ENCODE measurements around the gene ATP9A.

Gene ATP9A

GRCh38 chr20:51710361-51710894 is 57.8 kb downstream of the ATP9A start:
- TF ChIP-seq, protein P1, sequence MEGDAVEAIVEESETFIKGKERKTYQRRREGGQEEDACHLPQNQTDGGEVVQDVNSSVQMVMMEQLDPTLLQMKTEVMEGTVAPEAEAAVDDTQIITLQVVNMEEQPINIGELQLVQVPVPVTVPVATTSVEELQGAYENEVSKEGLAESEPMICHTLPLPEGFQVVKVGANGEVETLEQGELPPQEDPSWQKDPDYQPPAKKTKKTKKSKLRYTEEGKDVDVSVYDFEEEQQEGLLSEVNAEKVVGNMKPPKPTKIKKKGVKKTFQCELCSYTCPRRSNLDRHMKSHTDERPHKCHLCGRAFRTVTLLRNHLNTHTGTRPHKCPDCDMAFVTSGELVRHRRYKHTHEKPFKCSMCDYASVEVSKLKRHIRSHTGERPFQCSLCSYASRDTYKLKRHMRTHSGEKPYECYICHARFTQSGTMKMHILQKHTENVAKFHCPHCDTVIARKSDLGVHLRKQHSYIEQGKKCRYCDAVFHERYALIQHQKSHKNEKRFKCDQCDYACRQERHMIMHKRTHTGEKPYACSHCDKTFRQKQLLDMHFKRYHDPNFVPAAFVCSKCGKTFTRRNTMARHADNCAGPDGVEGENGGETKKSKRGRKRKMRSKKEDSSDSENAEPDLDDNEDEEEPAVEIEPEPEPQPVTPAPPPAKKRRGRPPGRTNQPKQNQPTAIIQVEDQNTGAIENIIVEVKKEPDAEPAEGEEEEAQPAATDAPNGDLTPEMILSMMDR (IDR thresholded peaks at IDR 0.05; ENCODE audit: low read depth, low read length, missing control alignments) = no peak

DNA sequence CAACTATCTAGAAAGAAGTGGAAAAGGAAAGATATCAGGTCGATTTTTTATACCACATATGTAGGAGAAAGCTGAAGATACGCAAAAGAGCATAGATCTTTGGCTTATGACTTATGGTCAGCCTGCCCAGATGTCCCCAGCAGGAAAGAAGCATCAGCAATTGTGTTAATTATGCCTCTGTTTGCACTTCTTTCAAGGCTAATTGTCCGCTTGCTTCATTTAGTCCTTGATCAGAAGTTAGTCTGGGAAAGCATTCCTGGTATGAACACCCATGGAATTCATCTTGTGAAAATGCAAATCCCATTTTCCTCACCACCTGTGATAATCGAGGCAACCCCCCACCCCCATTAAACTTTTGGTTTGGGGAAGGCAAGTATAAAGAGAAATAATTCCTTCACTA is 62.8 kb downstream of the ATP9A start:
- no peak overlapping the region for H3K4me3 ChIP-seq (ENCODE audit: low read depth, low read length)
- DNase-seq (ENCODE audit: low read depth) = no peak
- TF ChIP-seq, protein P1 (IDR thresholded peaks at IDR 0.05; ENCODE audit: low read depth, low read length, missing control alignments) = no peak

More at GRCh38 chr20:51710361-51710894, 57.8 kb downstream of the ATP9A start:
- no peak overlapping the region for H3K4me3 ChIP-seq (ENCODE audit: low read depth, low read length)
- no peak for DNase-seq (ENCODE audit: low read depth)

DNA sequence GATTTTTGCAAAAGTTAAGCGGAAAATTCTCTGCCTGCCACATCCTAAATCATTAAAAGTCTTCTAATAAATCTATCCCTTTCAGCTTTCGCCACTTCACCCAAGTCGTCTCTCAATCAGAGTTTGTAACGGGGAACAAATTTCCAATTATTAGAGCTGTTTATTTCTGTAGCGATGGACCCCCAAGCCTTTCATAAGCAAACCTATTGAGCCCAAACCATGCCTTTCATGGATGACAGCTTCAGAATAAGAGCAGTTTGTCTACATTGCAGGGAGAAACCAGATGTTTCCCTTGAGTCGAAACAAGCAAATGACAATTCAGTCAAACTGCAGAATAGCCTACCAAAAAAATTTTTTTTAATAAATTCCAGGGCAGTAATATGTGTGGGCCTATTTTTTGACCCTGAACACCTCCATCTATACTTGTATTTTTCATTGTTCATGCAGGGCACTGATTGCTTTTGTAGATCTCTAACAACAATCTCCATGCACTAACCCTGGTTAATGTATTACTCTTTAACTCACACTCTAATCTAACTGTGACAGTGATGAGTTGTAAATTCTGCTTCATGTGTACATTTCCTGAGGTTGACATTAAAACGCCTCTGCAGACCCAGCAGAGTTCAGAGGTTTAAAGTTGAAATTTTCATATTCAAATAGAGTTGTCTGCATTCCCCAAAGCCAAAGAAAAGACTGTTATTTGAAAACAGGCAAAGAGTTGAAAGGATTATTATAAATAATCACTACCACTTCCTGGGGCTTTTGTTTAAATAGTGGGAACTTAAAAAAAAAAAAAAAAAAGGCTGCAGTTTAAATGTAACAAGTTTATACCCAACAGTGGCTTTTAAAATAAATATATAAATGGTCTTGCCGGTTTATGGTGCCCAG is 64.5 kb downstream of the ATP9A start:
- DNase-seq (ENCODE audit: low read depth) = no peak
- TF ChIP-seq, protein P1 (IDR thresholded peaks at IDR 0.05; ENCODE audit: low read depth, low read length, missing control alignments) = no peak
- H3K4me3 ChIP-seq (ENCODE audit: low read depth, low read length) = no peak overlapping the region

DNA sequence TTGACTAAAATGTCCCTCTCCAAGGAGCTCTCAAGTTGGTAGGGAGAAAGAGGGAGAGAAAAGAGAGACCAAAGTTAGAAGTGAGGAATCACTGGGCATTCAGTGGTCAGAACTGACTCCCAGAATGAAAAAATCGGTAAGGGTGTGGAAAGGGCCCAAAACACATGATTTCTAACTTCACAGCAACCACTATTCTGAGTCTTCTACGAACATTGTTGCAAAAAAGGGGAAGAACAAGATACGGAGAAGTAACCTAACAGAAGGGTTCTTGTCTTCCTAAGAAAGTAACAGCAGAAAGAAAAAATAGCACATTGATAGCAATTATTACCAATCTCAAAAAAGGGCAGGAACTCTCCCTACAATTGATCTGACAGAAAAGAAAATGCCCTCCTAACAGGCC is 65.6 kb downstream of the ATP9A start:
- no peak overlapping the region for H3K4me3 ChIP-seq (ENCODE audit: low read depth, low read length)
- TF ChIP-seq, protein P1 (IDR thresholded peaks at IDR 0.05; ENCODE audit: low read depth, low read length, missing control alignments) = no peak
- DNase-seq (ENCODE audit: low read depth) = no peak

DNA sequence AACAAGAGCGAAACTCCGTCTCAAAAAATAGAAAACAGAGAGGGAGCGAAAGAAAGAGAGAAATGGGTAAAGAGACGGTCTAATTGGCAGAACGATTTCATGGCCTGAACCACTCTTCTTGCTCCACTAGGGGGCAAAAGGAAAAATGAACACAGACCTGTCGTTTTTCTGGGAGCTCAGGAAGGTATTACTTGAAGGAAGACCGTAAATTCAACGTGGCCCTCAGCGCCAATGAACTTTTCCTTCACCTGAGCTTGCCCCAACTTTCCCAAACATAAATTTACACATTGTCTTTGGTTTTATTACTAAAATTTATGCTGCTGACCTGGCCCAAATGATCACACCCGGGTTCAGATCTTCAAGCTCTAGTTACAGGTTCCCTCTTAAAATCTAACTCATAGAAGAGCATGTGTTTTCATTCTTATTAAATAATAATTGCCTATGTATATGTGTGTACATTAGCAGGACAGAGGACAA is 67.3 kb downstream of the ATP9A start:
- TF ChIP-seq, protein P1 (IDR thresholded peaks at IDR 0.05; ENCODE audit: low read depth, low read length, missing control alignments) = peak; percentile 85
- no peak overlapping the region for H3K4me3 ChIP-seq (ENCODE audit: low read depth, low read length)
- no peak for DNase-seq (ENCODE audit: low read depth)

DNA sequence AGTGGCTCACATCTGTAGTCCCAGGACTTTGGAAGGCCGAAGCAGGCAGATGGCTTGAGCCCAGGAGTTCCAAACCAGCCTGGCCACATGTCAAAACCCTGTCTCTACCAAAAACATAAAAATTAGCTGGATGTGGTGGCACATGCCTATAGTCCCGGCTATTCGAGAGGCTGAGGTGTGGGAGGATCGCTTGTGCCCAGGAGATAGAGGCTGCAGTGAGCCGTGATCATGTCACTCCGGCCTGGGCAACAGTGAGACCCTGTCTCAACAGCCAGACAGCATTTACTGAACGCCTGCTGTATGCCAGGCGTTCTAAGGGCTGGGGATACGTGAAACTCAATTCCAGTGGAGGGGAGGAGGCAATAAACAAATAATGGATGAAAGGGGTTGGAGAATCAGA is 69.9 kb downstream of the ATP9A start:
- no peak overlapping the region for H3K4me3 ChIP-seq (ENCODE audit: low read depth, low read length)
- TF ChIP-seq, protein P1 (IDR thresholded peaks at IDR 0.05; ENCODE audit: low read depth, low read length, missing control alignments) = no peak
- DNase-seq (ENCODE audit: low read depth) = no peak
